ENCODE results near the gene MTA3.

MTA3 gene

DNA sequence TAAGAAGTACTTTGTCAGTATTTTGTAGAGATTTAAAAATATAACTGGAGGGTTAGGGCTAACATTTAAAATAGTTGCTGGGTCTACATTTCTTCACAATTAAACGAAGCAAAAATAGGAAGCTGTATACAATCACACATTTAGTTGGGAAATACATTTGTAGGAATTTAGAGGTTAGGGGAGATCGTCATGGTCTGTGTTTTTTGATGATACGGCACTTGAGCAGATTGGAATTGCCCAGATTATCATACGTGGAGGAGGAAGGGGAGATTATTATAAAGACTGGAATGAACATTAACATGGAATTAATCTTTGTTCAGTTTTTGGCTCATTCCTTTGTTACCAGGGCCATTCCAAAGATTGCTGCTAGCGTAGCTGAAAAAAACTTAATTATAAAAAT lies 84.6 kb downstream of the MTA3 start:
- H3K27ac ChIP-seq (ENCODE audit: low read length), result no peak overlapping the region
- H3K9me3 ChIP-seq (ENCODE audit: control insufficient read depth, insufficient read depth, low read length), result no peaks in the 10 kb centered on the region
- no peaks in the 10 kb centered on the region for H3K27me3 ChIP-seq (ENCODE audit: control insufficient read depth, insufficient read depth, low read length)
- no peaks in the 10 kb centered on the region for H3K4me1 ChIP-seq (ENCODE audit: control insufficient read depth, insufficient read depth, low read length)
- DNase-seq (ENCODE audit: low read depth, low spot score), result no peak
- no peak overlapping the region for H3K4me3 ChIP-seq (ENCODE audit: low read length)
- no CpG with 5 or more reads among the region's 5 CpGs for WGBS (ENCODE audit: insufficient coverage, insufficient read length)
- H3K36me3 ChIP-seq (ENCODE audit: control insufficient read depth, insufficient read depth, low read length), result no peaks in the 10 kb centered on the region; the same call in 1 of the 2 replicates

DNA sequence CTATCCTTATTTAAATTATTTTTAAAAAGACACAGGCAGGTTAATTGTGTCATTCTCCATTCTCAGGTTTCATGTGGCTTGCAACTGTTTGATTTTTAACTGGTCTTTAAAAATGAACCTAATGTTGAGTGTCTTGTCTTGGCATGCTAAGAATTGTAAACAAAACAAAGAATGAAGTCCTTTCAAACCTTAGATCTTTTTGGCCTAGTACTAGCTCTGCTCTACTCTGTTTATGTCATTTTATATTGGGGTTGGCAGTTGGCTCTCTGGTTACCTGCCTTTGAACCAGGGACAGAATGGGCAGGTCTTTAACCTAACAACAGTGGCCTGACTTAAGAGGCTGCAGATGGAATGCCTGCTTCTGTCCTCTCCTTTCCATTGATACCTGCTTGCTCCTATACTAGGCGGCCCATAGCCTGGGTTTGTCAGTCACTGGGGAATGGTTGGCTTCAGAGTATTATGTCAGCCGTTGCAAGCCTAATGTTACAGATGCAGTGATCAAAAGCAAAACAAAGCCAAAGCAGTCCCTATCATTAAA lies 85.5 kb downstream of the MTA3 start:
- no peaks in the 10 kb centered on the region for H3K4me1 ChIP-seq (ENCODE audit: control insufficient read depth, insufficient read depth, low read length)
- H3K9me3 ChIP-seq (ENCODE audit: control insufficient read depth, insufficient read depth, low read length), result no peaks in the 10 kb centered on the region
- H3K36me3 ChIP-seq (ENCODE audit: control insufficient read depth, insufficient read depth, low read length), result no peaks in the 10 kb centered on the region; the same call in 1 of the 2 replicates
- H3K4me3 ChIP-seq (ENCODE audit: low read length), result no peak overlapping the region
- no peak for DNase-seq (ENCODE audit: low read depth, low spot score)
- no peaks in the 10 kb centered on the region for H3K27me3 ChIP-seq (ENCODE audit: control insufficient read depth, insufficient read depth, low read length)
- WGBS (ENCODE audit: insufficient coverage, insufficient read length), result no CpG with 5 or more reads among the region's 2 CpGs
- H3K27ac ChIP-seq (ENCODE audit: low read length), result no peak overlapping the region

DNA sequence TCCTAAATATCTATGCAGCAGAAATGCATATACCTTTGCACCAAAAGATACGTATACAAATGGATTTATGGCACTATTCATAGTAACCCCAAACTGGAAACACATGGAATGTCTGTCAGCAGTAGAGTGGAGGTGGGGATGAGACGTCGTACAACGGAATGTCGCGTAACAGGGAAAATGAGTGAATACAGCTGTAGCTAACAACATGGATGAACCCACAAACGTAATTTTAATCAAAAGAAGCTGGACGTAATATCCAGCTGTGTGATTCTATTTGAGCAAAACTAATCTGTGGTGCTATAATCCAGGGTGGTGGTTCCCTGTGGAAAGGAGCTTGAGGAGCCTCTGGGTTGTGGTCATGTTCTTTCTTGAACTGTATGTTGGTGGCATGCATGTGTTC lies 89.9 kb downstream of the MTA3 start:
- Histone ChIP-seq H3K9me3 (ENCODE audit: control insufficient read depth, insufficient read depth, low read length) (no peaks in the 10 kb centered on the region), H3K36me3 (ENCODE audit: control insufficient read depth, insufficient read depth, low read length) (no peaks in the 10 kb centered on the region; the same call in 1 of the 2 replicates), H3K27ac (ENCODE audit: low read length) (no peak overlapping the region), H3K4me1 (ENCODE audit: control insufficient read depth, insufficient read depth, low read length) (no peaks in the 10 kb centered on the region), H3K4me3 (ENCODE audit: low read length) (no peak overlapping the region), H3K27me3 (ENCODE audit: control insufficient read depth, insufficient read depth, low read length) (no peaks in the 10 kb centered on the region)
- WGBS (ENCODE audit: insufficient coverage, insufficient read length), result no CpG with 5 or more reads among the region's 8 CpGs
- DNase-seq (ENCODE audit: low read depth, low spot score), result no peak

DNA sequence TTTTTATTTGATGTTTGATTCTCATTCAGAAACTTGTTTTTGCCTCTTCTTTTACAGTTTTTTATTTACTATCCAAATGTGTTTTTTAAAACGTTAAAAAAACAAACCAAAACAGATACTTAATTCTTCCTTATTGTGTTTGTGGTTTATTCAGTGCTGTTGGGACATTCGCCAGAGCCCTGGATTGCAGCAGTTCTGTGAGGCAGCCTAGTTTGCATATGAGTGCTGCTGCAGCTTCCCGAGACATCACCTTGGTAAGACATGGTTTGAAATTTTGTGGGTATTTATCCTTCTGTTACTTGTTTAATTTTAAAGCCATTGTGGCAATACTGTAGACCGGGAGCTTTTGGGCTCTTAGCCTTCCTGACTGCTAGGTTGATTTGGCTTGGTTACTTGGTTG lies 91.2 kb downstream of the MTA3 start:
- H3K4me1 ChIP-seq (ENCODE audit: control insufficient read depth, insufficient read depth, low read length), result no peaks in the 10 kb centered on the region
- no peaks in the 10 kb centered on the region for H3K27me3 ChIP-seq (ENCODE audit: control insufficient read depth, insufficient read depth, low read length)
- H3K4me3 ChIP-seq (ENCODE audit: low read length), result no peak overlapping the region
- no peak overlapping the region for H3K27ac ChIP-seq (ENCODE audit: low read length)
- no peaks in the 10 kb centered on the region for H3K9me3 ChIP-seq (ENCODE audit: control insufficient read depth, insufficient read depth, low read length)
- no peak for DNase-seq (ENCODE audit: low read depth, low spot score)
- H3K36me3 ChIP-seq (ENCODE audit: control insufficient read depth, insufficient read depth, low read length), result no peaks in the 10 kb centered on the region; the same call in 1 of the 2 replicates
- no CpG with 5 or more reads among the region's 4 CpGs for WGBS (ENCODE audit: insufficient coverage, insufficient read length)

DNA sequence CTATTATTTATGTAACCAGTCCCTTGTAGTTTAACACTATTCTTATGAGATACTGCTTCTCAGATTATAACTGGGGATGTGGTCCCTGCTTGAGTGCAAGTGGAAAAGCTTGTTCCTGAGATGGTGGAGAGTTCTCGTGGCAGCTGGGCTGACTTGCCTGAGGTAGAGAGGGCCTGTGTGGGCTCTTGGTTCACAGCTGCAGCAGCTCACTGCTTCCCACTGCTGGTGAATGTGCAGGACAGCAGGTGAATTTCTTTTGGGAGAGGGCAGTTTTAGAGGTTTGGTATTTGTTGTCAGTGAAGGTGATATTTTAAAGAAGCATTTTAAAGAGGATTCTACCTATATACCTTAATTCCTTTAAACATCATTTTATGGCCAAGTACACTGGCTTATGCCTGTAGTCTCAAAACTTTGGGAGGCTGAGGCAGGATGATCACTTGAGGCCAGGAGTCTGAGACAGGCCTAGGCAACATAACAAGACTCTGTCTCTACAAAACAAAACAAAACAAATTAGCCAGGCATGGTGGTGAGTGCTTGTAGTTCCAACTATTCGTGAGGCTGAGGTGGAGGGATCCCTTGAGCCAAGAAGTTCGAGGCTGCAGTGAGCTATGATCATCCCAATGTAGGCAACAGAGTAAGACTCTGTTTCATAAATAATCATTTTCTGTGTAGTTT lies 94.8 kb downstream of the MTA3 start:
- H3K4me1 ChIP-seq (ENCODE audit: control insufficient read depth, insufficient read depth, low read length), result no peaks in the 10 kb centered on the region
- no CpG with 5 or more reads among the region's 3 CpGs for WGBS (ENCODE audit: insufficient coverage, insufficient read length)
- H3K27ac ChIP-seq (ENCODE audit: low read length), result no peak overlapping the region
- no peaks in the 10 kb centered on the region for H3K27me3 ChIP-seq (ENCODE audit: control insufficient read depth, insufficient read depth, low read length)
- H3K9me3 ChIP-seq (ENCODE audit: control insufficient read depth, insufficient read depth, low read length), result no peaks in the 10 kb centered on the region
- H3K36me3 ChIP-seq (ENCODE audit: control insufficient read depth, insufficient read depth, low read length), result no peaks in the 10 kb centered on the region; the same call in 1 of the 2 replicates
- H3K4me3 ChIP-seq (ENCODE audit: low read length), result no peak overlapping the region
- peak; percentile 77 for DNase-seq (ENCODE audit: low read depth, low spot score)

DNA sequence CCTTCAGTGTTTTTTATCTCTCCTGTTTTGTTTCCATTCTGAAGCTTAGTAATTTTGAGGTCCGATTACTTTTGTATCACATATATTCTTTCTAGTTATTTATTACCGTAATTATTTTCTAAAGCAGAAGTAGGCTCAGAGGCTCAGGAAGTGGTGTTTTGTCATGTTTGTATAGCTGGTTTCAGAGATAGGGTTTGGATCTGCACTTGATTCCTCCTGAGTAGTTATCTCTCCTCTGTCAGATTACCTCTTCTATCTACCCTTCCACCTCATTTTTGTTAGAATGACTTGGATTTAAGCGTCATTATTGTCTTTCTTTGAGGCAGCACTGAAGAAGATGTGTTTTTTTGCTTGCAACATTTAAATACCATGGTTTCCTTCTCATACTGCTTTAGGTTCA lies 95.4 kb downstream of the MTA3 start:
- no peak overlapping the region for H3K27ac ChIP-seq (ENCODE audit: low read length)
- DNase-seq (ENCODE audit: low read depth, low spot score), result no peak
- H3K36me3 ChIP-seq (ENCODE audit: control insufficient read depth, insufficient read depth, low read length), result no peaks in the 10 kb centered on the region; the same call in 1 of the 2 replicates
- no peak overlapping the region for H3K4me3 ChIP-seq (ENCODE audit: low read length)
- no peaks in the 10 kb centered on the region for H3K4me1 ChIP-seq (ENCODE audit: control insufficient read depth, insufficient read depth, low read length)
- no CpG with 5 or more reads among the region's 3 CpGs for WGBS (ENCODE audit: insufficient coverage, insufficient read length)
- no peaks in the 10 kb centered on the region for H3K9me3 ChIP-seq (ENCODE audit: control insufficient read depth, insufficient read depth, low read length)
- H3K27me3 ChIP-seq (ENCODE audit: control insufficient read depth, insufficient read depth, low read length), result no peaks in the 10 kb centered on the region

DNA sequence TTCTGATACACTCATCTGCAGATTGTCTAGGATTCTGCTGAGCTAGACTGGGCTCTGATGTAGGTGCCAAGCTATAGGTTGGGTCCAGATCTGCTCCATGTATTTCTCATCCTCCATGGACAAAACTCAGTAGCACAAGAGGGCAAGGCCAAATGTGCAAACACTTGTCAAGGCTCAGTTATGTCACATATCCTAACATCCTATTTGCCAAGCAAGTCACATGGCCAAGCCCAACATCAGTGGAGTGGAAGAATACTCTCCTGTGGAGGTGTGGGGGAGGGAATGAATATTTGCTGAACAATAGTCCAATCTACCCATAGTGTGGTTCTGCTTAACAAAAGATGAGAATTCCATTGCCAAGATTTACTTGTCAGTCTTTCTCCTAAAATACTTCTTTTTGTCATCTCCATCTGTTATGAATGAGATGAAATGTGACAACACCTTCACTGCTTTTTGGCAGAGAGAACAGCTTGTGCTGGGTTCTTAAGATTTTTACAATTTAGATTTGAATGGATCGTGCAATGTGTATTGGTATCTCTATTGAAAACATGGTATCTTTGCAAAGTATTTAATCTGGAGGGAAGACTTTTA lies 105.7 kb downstream of the MTA3 start:
- Histone ChIP-seq H3K27ac (ENCODE audit: low read length) (no peak overlapping the region), H3K27me3 (ENCODE audit: control insufficient read depth, insufficient read depth, low read length) (no peaks in the 10 kb centered on the region), H3K4me1 (ENCODE audit: control insufficient read depth, insufficient read depth, low read length) (no peaks in the 10 kb centered on the region), H3K9me3 (ENCODE audit: control insufficient read depth, insufficient read depth, low read length) (no peaks in the 10 kb centered on the region), H3K4me3 (ENCODE audit: low read length) (no peak overlapping the region), H3K36me3 (ENCODE audit: control insufficient read depth, insufficient read depth, low read length) (no peaks in the 10 kb centered on the region)
- no peak for DNase-seq (ENCODE audit: low read depth, low spot score)
- no CpG with 5 or more reads among the region's 1 CpG for WGBS (ENCODE audit: insufficient coverage, insufficient read length)

DNA sequence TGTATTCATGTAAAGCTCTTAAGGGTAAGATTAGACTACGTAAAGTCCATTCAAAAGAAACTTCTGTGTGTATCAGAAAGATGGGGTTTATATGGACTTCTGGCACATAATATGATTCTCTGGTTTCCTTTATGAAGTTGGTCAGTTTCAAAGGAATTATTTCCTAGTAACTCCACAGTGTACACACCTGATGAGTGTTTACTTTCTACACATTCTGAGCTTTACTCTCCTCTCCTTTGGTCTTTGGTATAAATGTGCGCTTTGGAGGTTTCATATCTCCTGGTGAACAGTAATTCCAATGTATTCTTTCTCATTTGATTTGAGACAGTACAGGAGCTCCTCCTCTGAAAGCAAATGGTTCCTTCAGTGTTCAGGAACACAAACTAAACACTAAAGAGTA lies 107.4 kb downstream of the MTA3 start:
- H3K4me3 ChIP-seq (ENCODE audit: low read length), result no peak overlapping the region

DNA sequence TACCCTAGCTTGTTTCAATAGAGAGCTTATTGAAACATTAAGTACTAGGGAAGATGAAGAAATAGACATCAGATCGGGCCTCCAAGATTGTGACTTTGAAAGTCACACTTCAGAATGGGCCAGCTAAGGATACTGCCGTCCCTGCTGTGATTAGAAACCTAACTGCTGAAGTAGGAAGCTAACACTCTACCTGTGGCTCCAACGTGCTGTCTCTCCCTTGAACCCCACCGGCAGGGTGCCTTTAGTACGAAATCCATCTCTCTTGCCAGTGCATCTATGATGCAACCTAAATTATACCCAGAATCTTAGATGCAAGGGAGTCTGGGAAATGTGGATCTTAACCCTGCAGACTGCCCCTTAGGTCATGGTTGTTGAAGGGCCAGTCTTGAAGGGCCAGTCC lies 116.9 kb downstream of the MTA3 start:
- H3K4me1 ChIP-seq (ENCODE audit: control insufficient read depth, insufficient read depth, low read length), result no peaks in the 10 kb centered on the region
- no CpG with 5 or more reads among the region's 5 CpGs for WGBS (ENCODE audit: insufficient coverage, insufficient read length)
- no peak for DNase-seq (ENCODE audit: low read depth, low spot score)
- H3K27me3 ChIP-seq (ENCODE audit: control insufficient read depth, insufficient read depth, low read length), result no peaks in the 10 kb centered on the region
- no peak overlapping the region for H3K27ac ChIP-seq (ENCODE audit: low read length)
- no peak overlapping the region for H3K4me3 ChIP-seq (ENCODE audit: low read length)
- H3K36me3 ChIP-seq (ENCODE audit: control insufficient read depth, insufficient read depth, low read length), result no peaks in the 10 kb centered on the region; the same call in 1 of the 2 replicates
- H3K9me3 ChIP-seq (ENCODE audit: control insufficient read depth, insufficient read depth, low read length), result no peaks in the 10 kb centered on the region

More for the DNA sequence above, 107.4 kb downstream of the MTA3 start:
- H3K4me1 ChIP-seq (ENCODE audit: control insufficient read depth, insufficient read depth, low read length), result no peaks in the 10 kb centered on the region
- H3K9me3 ChIP-seq (ENCODE audit: control insufficient read depth, insufficient read depth, low read length), result no peaks in the 10 kb centered on the region
- H3K27ac ChIP-seq (ENCODE audit: low read length), result no peak overlapping the region
- no CpG with 5 or more reads among the region's 2 CpGs for WGBS (ENCODE audit: insufficient coverage, insufficient read length)
- H3K36me3 ChIP-seq (ENCODE audit: control insufficient read depth, insufficient read depth, low read length), result no peaks in the 10 kb centered on the region; the same call in 1 of the 2 replicates
- no peaks in the 10 kb centered on the region for H3K27me3 ChIP-seq (ENCODE audit: control insufficient read depth, insufficient read depth, low read length)
- DNase-seq (ENCODE audit: low read depth, low spot score), result no peak

DNA sequence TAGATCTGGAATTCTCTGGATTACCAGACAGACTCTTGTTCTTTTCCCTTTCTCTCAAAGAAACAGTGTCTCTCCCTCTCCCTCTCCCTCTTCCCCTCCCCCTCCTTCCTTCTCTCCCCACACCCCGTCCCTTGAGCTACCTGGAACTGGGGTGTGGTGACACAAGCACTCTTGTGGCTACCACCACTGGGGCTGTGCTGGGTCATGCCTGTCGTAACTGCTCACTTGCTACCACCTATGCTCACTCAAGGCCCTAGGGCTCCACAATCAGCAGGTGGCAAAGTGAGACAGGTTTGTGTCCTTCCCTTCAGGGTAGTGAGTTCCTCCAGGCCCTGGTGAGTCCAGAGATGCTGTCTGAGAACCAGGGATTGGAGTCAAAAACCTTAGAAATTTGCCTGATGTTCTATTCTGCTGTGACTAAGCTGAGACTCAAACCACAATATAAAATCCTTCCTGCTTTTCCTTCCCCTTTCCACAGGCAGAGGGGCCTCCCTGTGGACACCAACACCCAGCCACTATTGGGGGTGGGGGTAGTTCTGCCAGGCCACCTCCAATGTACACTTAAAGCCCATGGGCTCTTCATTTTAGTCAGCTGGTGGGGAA lies 124.7 kb downstream of the MTA3 start:
- Histone ChIP-seq H3K27me3 (ENCODE audit: control insufficient read depth, insufficient read depth, low read length) (no peaks in the 10 kb centered on the region), H3K27ac (ENCODE audit: low read length) (no peak overlapping the region), H3K9me3 (ENCODE audit: control insufficient read depth, insufficient read depth, low read length) (no peaks in the 10 kb centered on the region), H3K36me3 (ENCODE audit: control insufficient read depth, insufficient read depth, low read length) (no peaks in the 10 kb centered on the region), H3K4me1 (ENCODE audit: control insufficient read depth, insufficient read depth, low read length) (no peaks in the 10 kb centered on the region), H3K4me3 (ENCODE audit: low read length) (no peak overlapping the region)
- no peak for DNase-seq (ENCODE audit: low read depth, low spot score)
- whole genome bisulfite sequencing (ENCODE audit: insufficient coverage, insufficient read length), result no CpG with 5 or more reads among the region's 2 CpGs
